Mucosa of descending colon (tissue), 3 donors: ENCODE data around the gene SLC45A1. TPM values are rescaled to one million over a fixed set of nuclear protein-coding genes. Genes with fewer than 3 reads are reported as not detected.

Experiments
- ATAC-seq: fragments of 200-7000 bp; cut with Tn5 transposase; one replicate; pipeline ENCODE4 v1.9.1; 2020; ENCODE audit warnings: mild to moderate bottlenecking, moderate library complexity
- DNase-seq, 3 donors: peaks; one replicate each; pipeline ENCODE4 v3.0.0-alpha.2; 2020
- H3K36me3 ChIP-seq: fragments of 200-600 bp; one replicate; pipeline ENCODE4 v1.8.0; 2021; ENCODE audit warnings: low read depth, mild to moderate bottlenecking
- H3K4me1 ChIP-seq: fragments of 200-600 bp; one replicate; pipeline ENCODE4 v1.8.0; 2021; ENCODE audit warnings: low read depth, mild to moderate bottlenecking
- H3K4me3 ChIP-seq: fragments of 200-600 bp; one replicate; pipeline ENCODE4 v1.8.0; 2021; ENCODE audit warnings: mild to moderate bottlenecking
- H3K9me3 ChIP-seq: fragments of 200-600 bp; one replicate; pipeline ENCODE4 v1.8.0; 2021; ENCODE audit warnings: mild to moderate bottlenecking
- intact Hi-C, 2 donors: fragments of 100-400 bp; cut with DNase I in 1 of 2; cut with micrococcal nuclease in 1 of 2; formaldehyde crosslinking; loops; one replicate each; pipeline versions ENCODE4 v1.11.0 to v1.11.1; 2022; cut with DNase I, micrococcal nuclease
- total RNA-seq, 3 donors: library from RNA; stranded (reverse); fragmentation: NEBNext Ultra II Directional in 2 of 3; extraction: Animal tissue kit (Norgen Biotek cat#: 25700) in 2 of 3; gene quantifications; one replicate each; pipeline versions ENCODE4 v1.2.1 to v1.2.4, GENCODE V29; 2021 to 2023
- TF ChIP-seq, protein P1 (sequence below): fragments of 200-600 bp; IDR thresholded peaks from one replicate; pipeline ENCODE4 v1.8.0; 2022; ENCODE audit warnings: antibody characterized with exemption, mild to moderate bottlenecking
- donor health status: DM: no; HTN: no; CAD: no; lungs with moderate emphysema.
- donor health status: DM: no; HTN: no; CAD: no.
- donor health status: DM: no; HTN: yes; CAD: no.

SLC45A1 gene
- total RNA-seq, 3 donors from 2014 or later = 0.55 to 3.9 TPM; not detected in 1

DNA sequence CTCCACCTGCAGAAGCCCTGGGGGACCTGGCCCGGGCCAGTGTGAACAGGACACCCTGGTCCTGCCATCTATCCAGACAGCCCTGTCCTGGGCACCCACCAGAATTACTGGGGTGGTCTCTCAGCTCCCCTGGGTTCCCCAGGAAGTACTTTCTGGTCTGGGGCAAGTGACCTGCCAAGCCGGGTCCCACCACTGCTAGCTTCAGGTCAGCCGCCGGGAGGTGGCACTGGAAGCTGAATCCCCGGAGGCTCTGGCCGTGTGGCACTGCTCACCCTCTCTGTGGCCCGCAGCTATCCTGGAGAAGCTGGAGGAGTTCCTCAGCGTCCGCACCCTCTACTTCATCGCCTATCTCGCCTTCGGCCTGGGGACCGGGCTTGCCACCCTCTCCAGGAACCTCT, 21.3 kb downstream of the SLC45A1 start:
- DNase-seq (no peak), ATAC-seq (no peak)
- intact Hi-C loops = no loop called here
- TF ChIP-seq, protein P1, sequence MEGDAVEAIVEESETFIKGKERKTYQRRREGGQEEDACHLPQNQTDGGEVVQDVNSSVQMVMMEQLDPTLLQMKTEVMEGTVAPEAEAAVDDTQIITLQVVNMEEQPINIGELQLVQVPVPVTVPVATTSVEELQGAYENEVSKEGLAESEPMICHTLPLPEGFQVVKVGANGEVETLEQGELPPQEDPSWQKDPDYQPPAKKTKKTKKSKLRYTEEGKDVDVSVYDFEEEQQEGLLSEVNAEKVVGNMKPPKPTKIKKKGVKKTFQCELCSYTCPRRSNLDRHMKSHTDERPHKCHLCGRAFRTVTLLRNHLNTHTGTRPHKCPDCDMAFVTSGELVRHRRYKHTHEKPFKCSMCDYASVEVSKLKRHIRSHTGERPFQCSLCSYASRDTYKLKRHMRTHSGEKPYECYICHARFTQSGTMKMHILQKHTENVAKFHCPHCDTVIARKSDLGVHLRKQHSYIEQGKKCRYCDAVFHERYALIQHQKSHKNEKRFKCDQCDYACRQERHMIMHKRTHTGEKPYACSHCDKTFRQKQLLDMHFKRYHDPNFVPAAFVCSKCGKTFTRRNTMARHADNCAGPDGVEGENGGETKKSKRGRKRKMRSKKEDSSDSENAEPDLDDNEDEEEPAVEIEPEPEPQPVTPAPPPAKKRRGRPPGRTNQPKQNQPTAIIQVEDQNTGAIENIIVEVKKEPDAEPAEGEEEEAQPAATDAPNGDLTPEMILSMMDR = no peak
- Histone ChIP-seq H3K4me3 (no peak overlapping the region), H3K4me1 (no peaks in the 10 kb centered on the region), H3K9me3 (no peaks in the 10 kb centered on the region), H3K36me3 (no peaks in the 10 kb centered on the region)

DNA sequence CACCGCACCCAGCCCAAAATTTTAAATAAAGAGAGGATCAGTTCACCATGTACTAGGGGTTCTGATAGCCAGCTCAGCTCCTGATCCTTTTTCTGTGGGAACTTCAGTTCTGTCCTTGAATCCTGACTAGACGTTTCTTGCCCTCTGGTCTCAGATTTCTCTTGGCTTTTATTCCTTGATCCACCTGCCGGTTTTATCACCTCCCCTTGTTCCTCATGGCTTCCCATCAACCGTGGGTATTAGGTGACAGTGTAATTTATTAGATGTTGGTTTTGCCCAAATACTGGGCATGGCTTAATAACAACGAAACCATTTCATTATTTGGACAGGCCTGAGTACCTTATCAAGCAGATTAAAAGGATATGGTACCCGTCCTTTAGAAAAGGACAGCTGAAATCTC, 22.5 kb downstream of the SLC45A1 start:
- intact Hi-C loops = no loop called here
- ATAC-seq (no peak), DNase-seq (no peak)
- no peaks in the 10 kb centered on the region for H3K4me1 ChIP-seq
- no peaks in the 10 kb centered on the region for H3K9me3 ChIP-seq
- H3K4me3 ChIP-seq = no peak overlapping the region
- no peaks in the 10 kb centered on the region for H3K36me3 ChIP-seq
- TF ChIP-seq, protein P1 = no peak

DNA sequence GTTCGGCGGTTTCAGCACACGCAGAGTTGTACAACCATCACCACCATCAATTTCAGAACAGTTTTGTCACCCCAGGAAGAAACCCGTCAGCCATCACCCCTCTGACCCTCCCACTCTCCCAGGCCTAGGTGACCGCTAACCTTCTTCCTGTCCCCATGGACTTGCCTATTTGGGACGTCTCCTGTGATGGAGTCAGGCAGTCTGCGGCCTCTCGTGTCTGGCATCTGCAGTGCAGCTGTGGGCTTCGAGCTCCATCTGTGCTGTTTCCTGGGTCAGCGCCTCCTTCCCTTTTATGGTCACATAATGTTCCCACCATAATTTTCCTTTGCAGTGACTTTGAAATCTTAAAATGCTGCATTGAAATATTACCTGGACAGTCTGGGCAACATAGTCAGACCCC, 24.4 kb downstream of the SLC45A1 start:
- Histone ChIP-seq H3K36me3 (no peaks in the 10 kb centered on the region), H3K4me3 (no peak overlapping the region), H3K9me3 (no peaks in the 10 kb centered on the region), H3K4me1 (no peaks in the 10 kb centered on the region)
- TF ChIP-seq, protein P1 = no peak
- DNase-seq = no peak
- no peak for ATAC-seq
- intact Hi-C loops = no loop called here

DNA sequence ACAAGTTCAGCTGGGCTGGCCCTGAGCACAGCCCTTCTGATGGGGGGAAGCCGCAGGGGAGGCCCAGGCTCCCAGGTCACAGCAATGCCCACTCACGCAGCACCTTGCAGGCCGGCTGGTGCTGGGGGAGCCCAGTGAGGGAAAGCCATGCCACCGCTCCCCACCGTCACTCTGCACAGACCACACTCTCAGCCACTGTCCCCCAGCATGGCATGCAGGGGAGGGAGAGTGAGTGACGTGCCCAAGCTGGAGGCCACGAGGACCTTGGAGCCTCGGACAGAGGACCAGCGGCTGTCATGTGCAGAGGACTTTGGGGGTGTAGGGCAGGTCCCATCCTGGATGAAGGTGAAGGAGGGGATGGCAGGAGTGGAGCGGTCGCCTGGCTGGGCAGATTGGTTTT, 25.1 kb downstream of the SLC45A1 start:
- Histone ChIP-seq H3K4me1 (no peaks in the 10 kb centered on the region), H3K9me3 (no peaks in the 10 kb centered on the region), H3K4me3 (no peak overlapping the region), H3K36me3 (no peaks in the 10 kb centered on the region)
- peak; percentile 6 for ATAC-seq
- intact Hi-C loops = no loop called here
- DNase-seq = no peak
- TF ChIP-seq, protein P1 = no peak

DNA sequence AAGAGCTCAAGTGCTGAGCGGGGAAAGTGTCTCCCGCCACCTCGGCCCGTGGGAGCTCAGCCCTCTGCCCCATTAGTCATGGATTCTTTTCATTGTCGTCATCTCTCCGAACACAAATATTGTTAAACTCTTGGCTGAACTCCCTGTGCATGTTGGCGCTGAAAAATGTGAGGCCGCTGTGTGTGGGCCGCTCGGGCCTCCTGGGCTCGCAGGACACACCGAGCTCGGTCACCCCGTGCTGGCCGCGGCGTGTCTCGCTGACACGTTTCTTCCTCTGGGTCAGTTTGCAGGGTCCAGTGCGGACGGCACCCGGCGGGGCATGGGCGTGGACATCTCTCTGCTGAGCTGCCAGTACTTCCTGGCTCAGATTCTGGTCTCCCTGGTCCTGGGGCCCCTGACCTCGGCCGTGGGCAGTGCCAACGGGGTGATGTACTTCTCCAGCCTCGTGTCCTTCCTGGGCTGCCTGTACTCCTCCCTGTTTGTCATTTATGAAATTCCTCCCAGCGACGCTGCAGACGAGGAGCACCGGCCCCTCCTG, 25.6 kb downstream of the SLC45A1 start:
- H3K4me1 ChIP-seq = no peaks in the 10 kb centered on the region
- TF ChIP-seq, protein P1 = no peak
- H3K4me3 ChIP-seq = no peak overlapping the region
- intact Hi-C loops = no loop called here
- H3K36me3 ChIP-seq = no peaks in the 10 kb centered on the region
- H3K9me3 ChIP-seq = no peaks in the 10 kb centered on the region
- DNase-seq (peak in 2 of 3 donors; percentile 38 to 58), ATAC-seq (peak; percentile 64)
